GM12878 (cell line): ENCODE results near the gene SF3B5. TPM values are rescaled to one million over a fixed set of nuclear protein-coding genes. Genes with fewer than 3 reads are reported as not detected.

Source experiments
- BHLHE40 ChIP-seq, 2 experiments: fragments of 450-650 bp in 1 of 2; IDR thresholded peaks; 2 replicates each; pipeline ENCODE4 v1.6.1; 2011 to 2017; ENCODE audit warnings: low read depth in 2 of 2, borderline replicate concordance in 1 of 2, improper control_type of control experiment in 1 of 2, low read length in 1 of 2, mild to moderate bottlenecking in 1 of 2
- CEBPB ChIP-seq, 2 experiments: fragments of 150-350 bp in 1 of 2; IDR thresholded peaks; 2 replicates each; pipeline ENCODE4 v1.6.1; 2012 to 2014; ENCODE audit warnings: low read depth in 2 of 2, low read length in 2 of 2, borderline replicate concordance in 1 of 2, inconsistent platforms in 1 of 2
- CUX1 ChIP-seq: IDR thresholded peaks from 2 replicates; pipeline ENCODE4 v1.6.1; 2012; ENCODE audit warnings: improper control_type of control experiment, low read depth, low read length; ENCODE audit not compliant: insufficient replicate concordance
- GABPA ChIP-seq: IDR thresholded peaks from 2 replicates; pipeline ENCODE4 v1.6.1; 2014; ENCODE audit warnings: antibody characterized with exemption, low read depth, mild to moderate bottlenecking, inconsistent platforms
- HDAC6 ChIP-seq: fragments of 200-600 bp; sonication (generic); IDR thresholded peaks from one replicate; pipeline ENCODE4 v1.8.0; 2017; ENCODE audit warnings: antibody characterized with exemption; ENCODE audit not compliant: unreplicated experiment
- IKZF1 ChIP-seq: fragments of 450-650 bp; conservative IDR thresholded peaks from 2 replicates; pipeline ENCODE4 v1.6.1; 2017; ENCODE audit warnings: antibody characterized with exemption, mild to moderate bottlenecking
- IRF4 ChIP-seq: IDR thresholded peaks from 2 replicates; pipeline ENCODE4 v1.6.1; 2011; ENCODE audit warnings: low read depth, low read length
- JUNB ChIP-seq: IDR thresholded peaks from 2 replicates; pipeline ENCODE4 v1.6.1; 2016; ENCODE audit warnings: antibody characterized with exemption, mild to moderate bottlenecking
- MEF2A ChIP-seq: IDR thresholded peaks from 2 replicates; pipeline ENCODE4 v1.6.1; 2011; ENCODE audit warnings: low read depth, mild to moderate bottlenecking, low read length, moderate library complexity; ENCODE audit not compliant: insufficient read depth
- MTA2 ChIP-seq: fragments of 450-650 bp; IDR thresholded peaks from 2 replicates; pipeline ENCODE4 v1.6.1; 2016; ENCODE audit warnings: low read depth, mild to moderate bottlenecking, moderate library complexity
- NBN ChIP-seq: fragments of 450-650 bp; IDR thresholded peaks from 2 replicates; pipeline ENCODE4 v1.6.1; 2016
- NFIC ChIP-seq: IDR thresholded peaks from 2 replicates; pipeline ENCODE4 v1.6.1; 2012; ENCODE audit warnings: low read depth, mild to moderate bottlenecking, inconsistent platforms, low read length, moderate library complexity
- NKRF ChIP-seq: fragments of 450-650 bp; conservative IDR thresholded peaks from 2 replicates; pipeline ENCODE4 v1.6.1; 2017; ENCODE audit warnings: mild to moderate bottlenecking, moderate library complexity
- PBX3 ChIP-seq: IDR thresholded peaks from 2 replicates; pipeline ENCODE4 v1.6.1; 2011; ENCODE audit warnings: mild to moderate bottlenecking, low read depth, low read length, moderate library complexity; ENCODE audit not compliant: insufficient replicate concordance
- SMARCA5 ChIP-seq: fragments of 450-650 bp; IDR thresholded peaks from 2 replicates; pipeline ENCODE4 v1.6.1; 2017; ENCODE audit warnings: mild to moderate bottlenecking
- SMC3 ChIP-seq: IDR thresholded peaks from 2 replicates; pipeline ENCODE4 v1.6.1; 2011; ENCODE audit warnings: low read length, improper control_type of control experiment, borderline replicate concordance
- STAT3 ChIP-seq: IDR thresholded peaks from 2 replicates; pipeline ENCODE4 v1.6.1; 2011; ENCODE audit warnings: low read depth, low read length, improper control_type of control experiment
- ZNF217 ChIP-seq: fragments of 450-650 bp; IDR thresholded peaks from 2 replicates; pipeline ENCODE4 v1.6.1; 2017; ENCODE audit warnings: antibody characterized with exemption, mild to moderate bottlenecking
- ZNF274 ChIP-seq: IDR thresholded peaks from one replicate; pipeline ENCODE4 v1.8.0; 2011; ENCODE audit not compliant: insufficient read length, insufficient read depth
- polyA plus RNA-seq, 11 experiments: library from polyadenylated mRNA; depleted of rRNA in 4 of 11; unstranded in 6 of 11; stranded (reverse) in 5 of 11; fragments of >200 nt; fragmentation: Nextera tagmentation in 4 of 11; fragmentation: Illumina TruSeq in 1 of 11; extraction: Ambion mirVana in 4 of 11; extraction: Trizol in 1 of 11; gene quantifications; 1 replicate in 1 of 11; 2 replicates in 10 of 11; pipeline versions ENCODE4 v1.2.1 to v1.2.3, GENCODE V29; 2011 to 2016; ENCODE audit warnings: inconsistent platforms in 2 of 11, missing spikeins in 2 of 11, low read depth in 1 of 11
- total RNA-seq, 4 experiments: library from RNA; depleted of rRNA in 3 of 4; stranded (reverse); fragments of >200 nt in 3 of 4; fragmentation: Illumina TruSeq in 1 of 4; extraction: Trizol in 1 of 4; gene quantifications; 2 replicates each; pipeline versions ENCODE4 v1.2.1 to v1.2.3, GENCODE V29; 2013 to 2021
- TF ChIP-seq, protein P1 (sequence below): IDR thresholded peaks from 2 replicates; pipeline ENCODE4 v1.6.1; 2012; ENCODE audit warnings: low read depth, low read length, improper control_type of control experiment

Gene SF3B5
- total and polyA plus RNA-seq, 10 of the 15 experiments (the other 5 are each of a cell fraction or from before 2014, with no cell fraction given), result 220 to 864 (median 341) TPM

DNA sequence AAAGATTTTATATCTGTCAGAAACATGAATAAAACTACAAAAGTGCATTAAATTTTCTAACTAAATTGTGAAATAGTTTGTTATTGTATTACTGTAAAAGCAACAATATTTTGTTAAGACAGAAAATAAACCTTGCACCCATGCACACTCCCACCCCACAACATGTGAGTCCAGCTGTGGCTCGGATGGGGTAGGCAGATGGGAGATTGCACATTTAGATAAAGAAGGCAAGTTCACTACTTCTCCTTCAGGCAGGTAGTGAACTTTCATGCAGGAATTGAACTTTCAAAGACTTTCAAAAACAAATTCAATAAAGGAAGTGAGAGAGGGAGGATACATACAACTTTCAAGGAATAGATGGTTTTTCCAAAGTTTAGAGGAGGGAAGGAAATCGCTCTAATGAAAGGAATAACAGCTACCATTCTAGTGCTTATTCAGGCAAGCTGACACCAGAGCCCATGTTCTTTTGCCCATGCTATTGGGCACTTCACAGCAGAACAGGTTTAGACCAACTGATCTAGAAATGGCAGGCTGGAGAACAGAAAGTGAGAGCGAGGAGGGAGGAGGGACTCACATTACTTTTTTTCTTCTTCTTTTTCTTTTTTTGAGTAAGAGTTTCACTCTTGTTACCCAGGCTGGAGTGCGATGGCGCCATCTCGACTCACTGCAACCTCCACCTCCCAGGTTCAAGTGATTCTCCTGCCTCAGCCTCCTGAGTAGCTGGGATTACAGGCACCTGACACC lies 28.5 kb downstream of the SF3B5 start (continued):
- TF ChIP-seq MEF2A (0 out of 2 replicates have a peak, but pooled peaks have one; percentile 17), NKRF (no peak), MTA2 (peak; percentile 60), HDAC6 (no peak), IRF4 (peak; percentile 69; the same call in 1 of the 2 replicates), PBX3 (no peak), ZNF274 (no peak), CUX1 (no peak), CEBPB (IDR thresholded peaks at IDR 0.05; ENCODE audit: borderline replicate concordance in 1 of 2, low read depth in 2 of 2, low read length in 2 of 2) (no peak), NBN (peak; percentile 89), NFIC (peak; percentile 65), SMARCA5 (0 out of 2 replicates have a peak, but pooled peaks have one; percentile 48), ZNF217 (no peak), BHLHE40 (IDR thresholded peaks at IDR 0.05; ENCODE audit: borderline replicate concordance in 1 of 2, low read depth in 2 of 2, low read length in 1 of 2) (no peak), JUNB (peak; percentile 80), IKZF1 (peak; percentile 73), SMC3 (no peak), STAT3 (no peak), GABPA (no peak)
- TF ChIP-seq, protein P1, sequence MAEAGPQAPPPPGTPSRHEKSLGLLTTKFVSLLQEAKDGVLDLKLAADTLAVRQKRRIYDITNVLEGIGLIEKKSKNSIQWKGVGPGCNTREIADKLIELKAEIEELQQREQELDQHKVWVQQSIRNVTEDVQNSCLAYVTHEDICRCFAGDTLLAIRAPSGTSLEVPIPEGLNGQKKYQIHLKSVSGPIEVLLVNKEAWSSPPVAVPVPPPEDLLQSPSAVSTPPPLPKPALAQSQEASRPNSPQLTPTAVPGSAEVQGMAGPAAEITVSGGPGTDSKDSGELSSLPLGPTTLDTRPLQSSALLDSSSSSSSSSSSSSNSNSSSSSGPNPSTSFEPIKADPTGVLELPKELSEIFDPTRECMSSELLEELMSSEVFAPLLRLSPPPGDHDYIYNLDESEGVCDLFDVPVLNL, result no peak
